RKO (cell line): ENCODE results near the gene DPP10.

Experiments
- DNase-seq: peaks from one replicate; pipeline ENCODE4 v3.0.0-alpha.2; 2016; ENCODE audit warnings: low spot score

Gene DPP10

GRCh38 chr2:115569547-115569946 is 1127.1 kb downstream of the DPP10 start:
- no peak for DNase-seq

GRCh38 chr2:115572746-115573145 is 1130.3 kb downstream of the DPP10 start:
- DNase-seq, result no peak

- no peak for DNase-seq
These were observed 1131.3 kb downstream of the DPP10 start for GRCh38 chr2:115573756-115574155.

- no peak for DNase-seq
These were observed 1132.2 kb downstream of the DPP10 start for GRCh38 chr2:115574667-115575066.

- no peak for DNase-seq
These were observed 1138.3 kb downstream of the DPP10 start for GRCh38 chr2:115580784-115581183.

GRCh38 chr2:115584507-115584906 is 1142.1 kb downstream of the DPP10 start:
- no peak for DNase-seq

GRCh38 chr2:115596659-115597375 is 1154.4 kb downstream of the DPP10 start:
- DNase-seq, result no peak

GRCh38 chr2:115603285-115603684 is 1160.8 kb downstream of the DPP10 start:
- DNase-seq, result no peak

- DNase-seq, result no peak
These were observed 1163.9 kb downstream of the DPP10 start for GRCh38 chr2:115606350-115606749.

GRCh38 chr2:115609978-115610377 is 1167.5 kb downstream of the DPP10 start:
- no peak for DNase-seq

GRCh38 chr2:115610888-115611287 is 1168.4 kb downstream of the DPP10 start:
- no peak for DNase-seq

- no peak for DNase-seq
These were observed 1181.9 kb downstream of the DPP10 start for GRCh38 chr2:115624332-115624731.

GRCh38 chr2:115634578-115634977 is 1192.1 kb downstream of the DPP10 start:
- DNase-seq, result no peak

GRCh38 chr2:115635430-115635829 is 1193.0 kb downstream of the DPP10 start:
- no peak for DNase-seq

- DNase-seq, result no peak
These were observed 1207.3 kb downstream of the DPP10 start for GRCh38 chr2:115649731-115650130.

GRCh38 chr2:115650827-115651226 is 1208.4 kb downstream of the DPP10 start:
- no peak for DNase-seq

- no peak for DNase-seq
These were observed 1210.2 kb downstream of the DPP10 start for GRCh38 chr2:115652652-115653051.

GRCh38 chr2:115654362-115654761 is 1211.9 kb downstream of the DPP10 start:
- DNase-seq, result no peak

GRCh38 chr2:115678129-115678528 is 1235.7 kb downstream of the DPP10 start:
- DNase-seq, result no peak

GRCh38 chr2:115684345-115684744 is 1241.9 kb downstream of the DPP10 start:
- no peak for DNase-seq

- DNase-seq, result no peak
These were observed 1249.0 kb downstream of the DPP10 start for GRCh38 chr2:115691409-115691808.

GRCh38 chr2:115694651-115695050 is 1252.2 kb downstream of the DPP10 start:
- no peak for DNase-seq

GRCh38 chr2:115733190-115733775 is 1290.8 kb downstream of the DPP10 start:
- DNase-seq, result no peak

GRCh38 chr2:115738111-115738510 is 1295.7 kb downstream of the DPP10 start:
- DNase-seq, result no peak
